ENCODE results near the gene CERS6. TPM values are rescaled to one million over a fixed set of nuclear protein-coding genes. Genes with fewer than 3 reads are reported as not detected.

Gene CERS6
- total and polyA plus RNA-seq, 8 donors = 3.2 to 18.0 (median 7.6) TPM

DNA sequence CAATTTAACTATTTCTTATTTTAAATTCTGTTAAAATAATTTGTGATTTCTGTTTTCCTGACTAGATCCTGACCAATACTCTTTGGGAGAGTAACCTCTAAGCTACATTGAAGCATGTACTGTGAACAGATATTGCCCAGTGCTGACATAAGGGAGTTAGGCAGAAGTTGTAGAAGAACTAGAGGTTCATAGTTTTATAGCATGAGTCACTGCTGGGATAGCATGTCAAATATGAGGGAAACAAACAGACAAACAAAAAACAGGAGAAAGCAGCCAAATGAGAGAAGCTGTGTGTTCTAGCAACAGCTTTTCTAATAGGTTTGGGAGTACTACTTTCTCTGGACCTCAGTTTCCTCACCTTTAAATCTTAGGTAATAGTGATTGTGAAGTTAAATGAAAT lies 72.4 kb downstream of the CERS6 start:
- H3K27ac ChIP-seq = no peak overlapping the region
- DNase-seq = no peak
- no peaks in the 10 kb centered on the region for H3K27me3 ChIP-seq
- peaks cover 0 to 4% (median 0%) of the 10 kb centered on the region in 3 donors for H3K4me1 ChIP-seq
- TF ChIP-seq, protein P1, sequence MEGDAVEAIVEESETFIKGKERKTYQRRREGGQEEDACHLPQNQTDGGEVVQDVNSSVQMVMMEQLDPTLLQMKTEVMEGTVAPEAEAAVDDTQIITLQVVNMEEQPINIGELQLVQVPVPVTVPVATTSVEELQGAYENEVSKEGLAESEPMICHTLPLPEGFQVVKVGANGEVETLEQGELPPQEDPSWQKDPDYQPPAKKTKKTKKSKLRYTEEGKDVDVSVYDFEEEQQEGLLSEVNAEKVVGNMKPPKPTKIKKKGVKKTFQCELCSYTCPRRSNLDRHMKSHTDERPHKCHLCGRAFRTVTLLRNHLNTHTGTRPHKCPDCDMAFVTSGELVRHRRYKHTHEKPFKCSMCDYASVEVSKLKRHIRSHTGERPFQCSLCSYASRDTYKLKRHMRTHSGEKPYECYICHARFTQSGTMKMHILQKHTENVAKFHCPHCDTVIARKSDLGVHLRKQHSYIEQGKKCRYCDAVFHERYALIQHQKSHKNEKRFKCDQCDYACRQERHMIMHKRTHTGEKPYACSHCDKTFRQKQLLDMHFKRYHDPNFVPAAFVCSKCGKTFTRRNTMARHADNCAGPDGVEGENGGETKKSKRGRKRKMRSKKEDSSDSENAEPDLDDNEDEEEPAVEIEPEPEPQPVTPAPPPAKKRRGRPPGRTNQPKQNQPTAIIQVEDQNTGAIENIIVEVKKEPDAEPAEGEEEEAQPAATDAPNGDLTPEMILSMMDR (IDR thresholded peaks at IDR 0.05) = no peak
- FAIRE-seq = no peak
- no peak for ATAC-seq
- intact Hi-C loops (cut with DNase I) = no loop called here
- no peaks in the 10 kb centered on the region for H3K9me3 ChIP-seq
- no peak overlapping the region for H3K4me3 ChIP-seq
- H3K36me3 ChIP-seq = no peaks in the 10 kb centered on the region

DNA sequence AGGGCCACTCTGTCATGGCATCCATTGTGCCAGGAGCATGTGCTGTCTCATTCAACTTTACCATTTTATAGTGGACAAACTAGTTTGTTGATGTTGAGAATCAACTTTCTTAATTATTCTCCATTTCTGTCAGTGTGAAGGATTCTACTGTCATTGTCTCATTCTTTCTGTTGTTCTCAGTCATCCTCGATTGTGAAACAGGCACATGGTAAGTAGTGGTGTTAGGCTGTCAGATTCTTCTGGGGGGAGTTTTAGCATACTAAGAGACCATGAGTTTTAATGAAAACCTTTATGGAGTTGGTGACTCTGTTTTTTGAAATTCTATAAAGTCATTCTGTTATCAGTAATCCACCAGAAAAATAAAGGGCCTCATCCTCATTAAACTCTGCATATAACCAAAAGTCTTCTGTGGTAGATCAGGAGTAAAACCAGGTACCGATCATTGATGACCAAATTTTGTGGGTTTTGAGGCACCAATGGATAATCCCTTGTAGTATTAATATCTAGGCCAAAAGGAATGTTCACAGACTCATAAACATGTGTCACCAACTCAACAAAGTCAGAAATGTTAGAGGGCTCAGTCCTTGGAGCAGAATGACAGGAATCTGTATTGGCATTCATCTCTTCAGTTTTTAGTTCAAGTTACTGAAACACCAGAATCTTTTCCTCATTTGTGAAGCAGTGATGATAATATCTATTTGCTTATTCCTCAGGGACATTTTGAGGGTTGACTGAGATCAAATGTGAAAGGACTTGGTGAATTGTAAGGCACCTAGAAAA lies 73.2 kb downstream of the CERS6 start:
- H3K9me3 ChIP-seq = no peaks in the 10 kb centered on the region
- DNase-seq (no peak), FAIRE-seq (no peak), ATAC-seq (no peak)
- no peaks in the 10 kb centered on the region for H3K27me3 ChIP-seq
- WGBS, 2 donors = 89 to 95% methylated on average over 2 of the region's 2 CpGs
- TF ChIP-seq, protein P1 (IDR thresholded peaks at IDR 0.05) = no peak
- peaks cover 0 to 4% (median 0%) of the 10 kb centered on the region in 3 donors for H3K4me1 ChIP-seq
- no peaks in the 10 kb centered on the region for H3K36me3 ChIP-seq
- no peak overlapping the region for H3K27ac ChIP-seq
- intact Hi-C loops (cut with DNase I) = no loop called here
- no peak overlapping the region for H3K4me3 ChIP-seq

DNA sequence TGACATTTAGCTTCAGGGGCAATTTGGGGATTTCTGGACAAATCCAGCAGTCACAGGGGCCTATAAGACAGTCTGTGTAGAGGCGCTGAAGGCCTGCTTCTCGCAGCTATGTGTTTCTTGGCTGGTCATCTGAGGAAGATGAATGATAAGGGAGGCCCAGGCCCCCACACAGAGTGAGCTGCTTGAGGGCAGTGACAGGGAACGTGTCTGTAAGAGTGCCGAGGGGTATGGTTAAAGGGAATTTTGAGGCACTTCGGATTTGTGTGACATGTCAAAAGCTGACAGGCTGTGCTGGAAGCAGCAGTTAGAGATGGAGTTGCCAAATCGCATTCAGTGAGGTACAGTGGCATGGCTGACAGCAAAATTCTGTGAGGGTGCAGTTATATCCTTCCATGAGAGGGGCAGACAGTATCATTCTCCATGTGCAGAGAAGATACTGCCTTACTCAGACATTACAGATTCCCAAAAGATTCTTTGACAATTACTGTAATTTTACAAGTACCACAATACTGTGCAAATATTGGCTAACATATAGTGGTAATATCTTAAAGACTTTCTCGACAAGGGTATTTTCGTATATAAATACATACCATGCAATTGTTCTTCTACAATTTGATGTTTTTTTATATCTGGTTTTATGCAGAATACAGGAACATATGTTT lies 74.0 kb downstream of the CERS6 start:
- no peaks in the 10 kb centered on the region for H3K9me3 ChIP-seq
- H3K27ac ChIP-seq = no peak overlapping the region
- intact Hi-C loops (cut with DNase I) = no loop called here
- H3K4me1 ChIP-seq = peaks cover 0 to 4% (median 0%) of the 10 kb centered on the region in 3 donors
- no peak for FAIRE-seq
- WGBS, 2 donors = 82 to 83% methylated on average over 8 of the region's 8 CpGs
- no peaks in the 10 kb centered on the region for H3K27me3 ChIP-seq
- no peak overlapping the region for H3K4me3 ChIP-seq
- no peak for ATAC-seq
- H3K36me3 ChIP-seq = no peaks in the 10 kb centered on the region
- TF ChIP-seq, protein P1 (IDR thresholded peaks at IDR 0.05) = no peak
- no peak for DNase-seq

DNA sequence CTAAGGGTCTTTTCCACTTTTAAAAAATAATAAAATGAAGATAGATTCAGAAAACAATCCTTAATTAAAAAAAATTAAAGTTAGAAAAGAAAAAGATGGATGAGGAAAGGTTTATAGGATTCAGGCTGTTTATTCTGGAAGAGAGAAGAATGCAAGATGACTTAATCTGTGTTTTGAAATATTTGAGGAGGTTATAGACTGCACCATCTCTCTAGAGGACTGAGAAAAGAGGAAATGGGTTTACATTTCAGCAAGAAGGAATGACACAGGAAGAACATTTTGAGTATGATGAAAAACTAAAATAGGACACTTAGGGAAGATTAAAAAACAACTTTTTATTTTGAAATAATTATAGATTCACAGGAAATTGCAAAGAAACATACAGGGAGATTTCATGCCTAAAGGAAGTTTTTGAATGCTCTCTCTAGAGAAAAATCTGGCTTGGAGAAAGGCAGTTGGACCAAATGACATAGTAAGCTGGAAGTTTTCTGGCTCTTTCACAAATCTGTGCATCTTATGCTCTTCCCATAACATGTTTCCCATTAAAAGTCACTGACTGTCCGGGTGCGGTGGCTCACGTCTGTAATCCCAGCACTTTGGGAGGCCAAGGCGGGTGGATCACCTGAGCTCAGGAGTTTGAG lies 75.0 kb downstream of the CERS6 start:
- TF ChIP-seq, protein P1 (IDR thresholded peaks at IDR 0.05) = no peak
- H3K27me3 ChIP-seq = no peaks in the 10 kb centered on the region
- intact Hi-C loops (cut with DNase I) = no loop called here
- H3K4me3 ChIP-seq = no peak overlapping the region
- no peaks in the 10 kb centered on the region for H3K36me3 ChIP-seq
- WGBS, 2 donors = 92 to 93% methylated on average over 4 of the region's 4 CpGs
- ATAC-seq (peak in 2 of 4 donors; percentile 51 to 60), DNase-seq (no peak), FAIRE-seq (no peak)
- H3K9me3 ChIP-seq = no peaks in the 10 kb centered on the region
- no peak overlapping the region for H3K27ac ChIP-seq
- peaks cover 0 to 4% (median 0%) of the 10 kb centered on the region in 3 donors for H3K4me1 ChIP-seq
